ENCODE measurements around the gene FUT2.
"Not testable (repeated sequence)": the region's sequence is repeated elsewhere in the genome, so short reads cannot be mapped to it uniquely, and the experiment has no call there.

FUT2 gene

DNA sequence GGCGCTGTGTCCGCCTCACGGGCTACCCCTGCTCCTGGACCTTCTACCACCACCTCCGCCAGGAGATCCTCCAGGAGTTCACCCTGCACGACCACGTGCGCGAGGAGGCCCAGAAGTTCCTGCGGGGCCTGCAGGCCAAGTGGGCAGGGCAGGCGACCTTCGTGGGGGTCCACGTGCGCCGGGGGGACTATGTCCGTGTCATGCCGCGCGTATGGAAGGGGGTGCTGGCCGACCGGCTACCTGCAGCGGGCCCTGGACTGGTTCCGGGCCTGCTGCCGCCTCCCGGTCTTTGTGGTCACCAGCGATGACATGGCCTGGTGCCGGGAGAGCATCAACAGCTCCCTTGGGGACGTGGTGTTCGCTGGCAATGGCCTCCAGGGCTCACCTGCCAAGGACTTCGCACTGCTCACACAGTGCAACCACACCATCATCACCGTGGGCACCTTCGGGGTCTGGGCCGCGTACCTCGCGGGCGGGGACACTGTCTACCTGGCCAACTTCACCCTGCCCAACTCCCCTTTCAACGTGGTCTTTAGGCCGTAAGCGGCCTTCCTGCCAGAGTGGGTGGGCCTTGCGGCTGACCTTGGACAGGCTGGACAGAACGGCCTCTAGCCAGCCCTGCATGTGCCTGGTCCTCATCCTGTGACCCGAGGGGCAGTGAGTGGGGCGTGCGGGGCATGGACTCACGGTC, 15.2 kb upstream of the FUT2 start:
- H3K4me3 ChIP-seq (ENCODE audit: low read depth, low read length), result no peak overlapping the region
- TF ChIP-seq POLR2A (IDR thresholded peaks at IDR 0.05; ENCODE audit: extremely low read depth, insufficient read length) (no peak), MYC (IDR thresholded peaks at IDR 0.05; ENCODE audit: low read depth, low read length) (no peak)
- TF ChIP-seq, protein P1, sequence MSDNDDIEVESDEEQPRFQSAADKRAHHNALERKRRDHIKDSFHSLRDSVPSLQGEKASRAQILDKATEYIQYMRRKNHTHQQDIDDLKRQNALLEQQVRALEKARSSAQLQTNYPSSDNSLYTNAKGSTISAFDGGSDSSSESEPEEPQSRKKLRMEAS (IDR thresholded peaks at IDR 0.05; ENCODE audit: low read depth, low read length), result no peak
- TF ChIP-seq, protein P2, sequence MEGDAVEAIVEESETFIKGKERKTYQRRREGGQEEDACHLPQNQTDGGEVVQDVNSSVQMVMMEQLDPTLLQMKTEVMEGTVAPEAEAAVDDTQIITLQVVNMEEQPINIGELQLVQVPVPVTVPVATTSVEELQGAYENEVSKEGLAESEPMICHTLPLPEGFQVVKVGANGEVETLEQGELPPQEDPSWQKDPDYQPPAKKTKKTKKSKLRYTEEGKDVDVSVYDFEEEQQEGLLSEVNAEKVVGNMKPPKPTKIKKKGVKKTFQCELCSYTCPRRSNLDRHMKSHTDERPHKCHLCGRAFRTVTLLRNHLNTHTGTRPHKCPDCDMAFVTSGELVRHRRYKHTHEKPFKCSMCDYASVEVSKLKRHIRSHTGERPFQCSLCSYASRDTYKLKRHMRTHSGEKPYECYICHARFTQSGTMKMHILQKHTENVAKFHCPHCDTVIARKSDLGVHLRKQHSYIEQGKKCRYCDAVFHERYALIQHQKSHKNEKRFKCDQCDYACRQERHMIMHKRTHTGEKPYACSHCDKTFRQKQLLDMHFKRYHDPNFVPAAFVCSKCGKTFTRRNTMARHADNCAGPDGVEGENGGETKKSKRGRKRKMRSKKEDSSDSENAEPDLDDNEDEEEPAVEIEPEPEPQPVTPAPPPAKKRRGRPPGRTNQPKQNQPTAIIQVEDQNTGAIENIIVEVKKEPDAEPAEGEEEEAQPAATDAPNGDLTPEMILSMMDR (IDR thresholded peaks at IDR 0.05; ENCODE audit: low read depth, low read length), result no peak
- DNase-seq (ENCODE audit: low read depth), result peak; percentile 50

DNA sequence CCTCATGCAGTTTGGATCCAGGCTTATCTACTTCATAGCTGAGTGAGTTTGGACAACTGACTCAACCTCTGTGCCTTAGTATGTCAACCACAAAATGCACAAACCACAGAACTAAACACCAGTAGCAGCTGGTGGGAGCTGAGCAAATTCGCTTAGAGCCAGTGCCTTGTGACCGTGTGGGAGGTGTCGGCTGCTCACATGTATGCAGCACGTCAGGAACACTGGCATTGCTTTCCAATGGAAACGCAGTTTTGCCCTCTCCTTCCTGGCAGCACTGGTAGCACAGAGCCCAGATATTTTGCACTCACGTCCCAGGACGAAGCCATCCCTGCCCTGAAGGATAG, 14.7 kb upstream of the FUT2 start:
- no peak overlapping the region for H3K4me3 ChIP-seq (ENCODE audit: low read depth, low read length)
- DNase-seq (ENCODE audit: low read depth), result peak; percentile 96
- TF ChIP-seq, protein P1 (IDR thresholded peaks at IDR 0.05; ENCODE audit: low read depth, low read length), result peak; percentile 96
- TF ChIP-seq POLR2A (IDR thresholded peaks at IDR 0.05; ENCODE audit: extremely low read depth, insufficient read length), result no peak
- peak; percentile 86 for TF ChIP-seq MYC (IDR thresholded peaks at IDR 0.05; ENCODE audit: low read depth, low read length)
- TF ChIP-seq, protein P2 (IDR thresholded peaks at IDR 0.05; ENCODE audit: low read depth, low read length), result no peak

DNA sequence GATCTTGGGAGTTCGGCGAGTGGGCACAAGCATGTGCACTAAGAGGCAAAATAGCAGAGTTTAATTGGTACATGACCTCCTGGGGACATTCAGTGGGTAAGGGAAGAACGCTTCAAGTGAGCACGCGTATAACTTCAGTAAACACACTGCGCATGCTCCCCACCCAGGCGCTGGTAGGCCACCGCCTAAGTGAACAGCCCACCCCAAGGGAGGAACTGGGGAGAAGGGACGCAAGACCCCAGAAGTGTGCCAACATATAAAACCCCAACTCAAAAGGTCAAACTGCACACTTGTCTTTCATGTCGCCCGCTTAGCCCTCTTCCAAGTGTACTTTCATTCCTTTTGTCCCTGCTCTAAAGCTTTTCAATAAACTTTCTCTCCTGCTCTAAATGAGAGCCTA, 12.4 kb upstream of the FUT2 start:
- TF ChIP-seq, protein P1 (IDR thresholded peaks at IDR 0.05; ENCODE audit: low read depth, low read length), result no peak
- TF ChIP-seq POLR2A (IDR thresholded peaks at IDR 0.05; ENCODE audit: extremely low read depth, insufficient read length) (no peak), MYC (IDR thresholded peaks at IDR 0.05; ENCODE audit: low read depth, low read length) (no peak)
- TF ChIP-seq, protein P2 (IDR thresholded peaks at IDR 0.05; ENCODE audit: low read depth, low read length), result no peak
- DNase-seq (ENCODE audit: low read depth), result no peak
- H3K4me3 ChIP-seq (ENCODE audit: low read depth, low read length), result no peak overlapping the region

DNA sequence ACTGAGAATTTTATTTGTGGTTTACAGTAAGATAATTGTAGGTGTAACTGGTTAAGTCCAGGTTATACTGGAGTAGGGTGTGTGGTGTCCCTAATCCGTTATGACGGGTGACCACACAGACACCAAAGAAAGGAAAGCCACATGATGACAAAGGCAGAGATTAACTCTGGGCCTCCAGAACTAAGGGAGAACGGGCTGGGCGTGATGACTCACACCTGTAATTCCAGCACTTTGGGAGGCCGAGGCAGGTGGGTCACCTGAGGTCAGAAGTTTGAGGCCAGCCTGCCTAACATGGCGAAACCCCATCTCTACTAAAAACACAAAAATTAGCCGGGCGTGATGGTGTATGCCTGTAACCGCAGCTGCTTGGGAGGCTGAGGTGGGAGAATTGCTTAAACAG, 10.2 kb upstream of the FUT2 start:
- DNase-seq (ENCODE audit: low read depth), result no peak
- TF ChIP-seq, protein P2 (IDR thresholded peaks at IDR 0.05; ENCODE audit: low read depth, low read length), result no peak
- no peak for TF ChIP-seq POLR2A (IDR thresholded peaks at IDR 0.05; ENCODE audit: extremely low read depth, insufficient read length)
- no peak for TF ChIP-seq MYC (IDR thresholded peaks at IDR 0.05; ENCODE audit: low read depth, low read length)
- TF ChIP-seq, protein P1 (IDR thresholded peaks at IDR 0.05; ENCODE audit: low read depth, low read length), result no peak
- H3K4me3 ChIP-seq (ENCODE audit: low read depth, low read length), result no peak overlapping the region

DNA sequence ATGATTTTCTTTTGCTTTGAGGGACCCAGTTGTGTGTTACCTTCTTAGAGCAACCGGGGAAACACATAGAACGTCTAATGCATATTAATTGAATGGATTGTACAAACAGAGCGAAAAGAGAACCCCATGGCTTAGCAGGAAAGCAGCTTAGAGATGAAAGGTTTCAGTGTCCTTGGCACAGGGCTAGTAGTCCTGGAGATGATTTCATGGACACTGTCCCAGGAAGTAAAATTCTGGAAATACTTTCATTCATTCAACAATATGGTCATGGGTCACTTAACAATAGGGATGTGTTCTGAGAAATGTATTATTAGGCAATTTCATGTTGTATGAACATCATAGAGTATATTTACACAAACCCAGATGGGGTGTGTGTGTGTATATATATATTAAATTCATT, 9.7 kb upstream of the FUT2 start:
- no peak overlapping the region for H3K4me3 ChIP-seq (ENCODE audit: low read depth, low read length)
- DNase-seq (ENCODE audit: low read depth), result no peak
- no peak for TF ChIP-seq MYC (IDR thresholded peaks at IDR 0.05; ENCODE audit: low read depth, low read length)
- TF ChIP-seq, protein P1 (IDR thresholded peaks at IDR 0.05; ENCODE audit: low read depth, low read length), result no peak
- TF ChIP-seq POLR2A (IDR thresholded peaks at IDR 0.05; ENCODE audit: extremely low read depth, insufficient read length), result no peak
- TF ChIP-seq, protein P2 (IDR thresholded peaks at IDR 0.05; ENCODE audit: low read depth, low read length), result no peak

DNA sequence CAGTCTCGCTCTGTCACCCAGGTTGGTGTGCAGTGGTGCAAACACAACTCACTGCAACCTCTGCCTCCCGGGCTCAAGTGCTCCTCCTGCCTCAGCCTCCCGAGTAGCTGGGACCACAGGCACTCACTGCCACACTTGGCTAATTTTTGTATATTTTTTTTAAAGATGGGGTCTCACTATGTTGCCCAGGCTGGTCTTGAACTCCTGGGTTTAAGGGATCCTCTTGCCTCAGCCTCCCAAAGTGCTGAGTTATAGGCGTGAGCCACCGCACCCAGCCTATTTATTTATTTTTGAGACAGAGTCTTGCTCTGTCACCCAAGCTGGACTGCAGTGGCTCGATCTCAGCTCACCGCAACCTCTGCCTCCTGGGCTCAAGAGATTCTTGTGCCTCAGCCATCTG, 9.1 kb upstream of the FUT2 start:
- not testable (repeated sequence) for DNase-seq (ENCODE audit: low read depth); H3K4me3 ChIP-seq (ENCODE audit: low read depth, low read length)
